GM19099 (cell line): Measurements from ENCODE around the gene RPL13A.
A peak's percentile ranks its signal among the peaks of the same experiment; 100 is the strongest.

Experiments
- POLR2A ChIP-seq: IDR thresholded peaks from 3 replicates; pipeline ENCODE4 v1.6.1; 2011; ENCODE audit warnings: low read depth; ENCODE audit not compliant: insufficient read length; ENCODE audit errors: extremely low read depth

The RPL13A gene

GRCh38 chr19:49473868-49474541, 13.4 kb upstream of the RPL13A start, which contains the start of gene FLT3LG:
FLT3LG (plus strand) TSS chr19:49474215; CDS start chr19:49474640, 425 bp downstream.
- peak; percentile 64 for TF ChIP-seq POLR2A

- TF ChIP-seq POLR2A: no peak
These were observed 12.9 kb upstream of the RPL13A start for GRCh38 chr19:49474542-49474924.

- TF ChIP-seq POLR2A: no peak
These were observed 12.1 kb upstream of the RPL13A start for GRCh38 chr19:49475191-49475917.

GRCh38 chr19:49475995-49476880, 11.2 kb upstream of the RPL13A start:
- TF ChIP-seq POLR2A: no peak

GRCh38 chr19:49479975-49480628, 7.3 kb upstream of the RPL13A start:
- no peak for TF ChIP-seq POLR2A

GRCh38 chr19:49481020-49481683, 6.3 kb upstream of the RPL13A start:
- no peak for TF ChIP-seq POLR2A

- TF ChIP-seq POLR2A: no peak
These were observed 1.2 kb upstream of the RPL13A start for GRCh38 chr19:49486232-49486631.

- no peak for TF ChIP-seq POLR2A
These were observed 615 bp upstream of the RPL13A start for GRCh38 chr19:49486710-49487276.

GRCh38 chr19:49488046-49488862, 846 bp downstream of the RPL13A start:
- no peak for TF ChIP-seq POLR2A

GRCh38 chr19:49488863-49489537, 1.6 kb downstream of the RPL13A start:
- TF ChIP-seq POLR2A: no peak

GRCh38 chr19:49489601-49490167, 2.3 kb downstream of the RPL13A start:
- TF ChIP-seq POLR2A: no peak

- TF ChIP-seq POLR2A: peak; percentile 34
These were observed 3.0 kb downstream of the RPL13A start for GRCh38 chr19:49490287-49491029.
